Kidney epithelial cell (primary cell): ENCODE data around the gene PTHLH. TPM values are rescaled to one million over a fixed set of nuclear protein-coding genes. Genes with fewer than 3 reads are reported as not detected.

Experiments used
- DNase-seq: peaks from one replicate; pipeline ENCODE4 v3.0.0-alpha.2; 2010; ENCODE audit warnings: low read depth
- H3K27me3 ChIP-seq: 2 replicates; pipeline ENCODE4 v1.6.0; 2011; ENCODE audit warnings: low read length; ENCODE audit not compliant: control insufficient read depth, insufficient read depth
- H3K36me3 ChIP-seq: 2 replicates; pipeline ENCODE4 v1.5.1; 2011; ENCODE audit warnings: low read length; ENCODE audit not compliant: control insufficient read depth, insufficient read depth
- H3K4me3 ChIP-seq: 2 replicates; pipeline ENCODE4 v1.5.1; 2011; ENCODE audit warnings: low read depth, mild to moderate bottlenecking, control low read depth, low read length
- CTCF ChIP-seq: IDR thresholded peaks from 2 replicates; pipeline ENCODE4 v1.5.1; 2011; ENCODE audit warnings: mild to moderate bottlenecking, moderate library complexity, low read length, control low read depth, inconsistent platforms; ENCODE audit not compliant: insufficient read depth, poor library complexity, severe bottlenecking
- total RNA-seq: library from RNA; depleted of rRNA; stranded (reverse); fragments of >200 nt; gene quantifications from 2 replicates; pipeline ENCODE4 v1.2.3, GENCODE V29; 2015

Gene PTHLH
- total RNA-seq, 1 donor from 2014 or later: 2.7 TPM

GRCh38 chr12:28012333-28012918 lies 39.9 kb upstream of the PTHLH start:
- no peak overlapping the region for H3K4me3 ChIP-seq
- H3K27me3 ChIP-seq: no peaks in the 10 kb centered on the region
- no peaks in the 10 kb centered on the region for H3K36me3 ChIP-seq
- no peak for DNase-seq
- no peak for TF ChIP-seq CTCF

- H3K36me3 ChIP-seq: no peaks in the 10 kb centered on the region
- H3K4me3 ChIP-seq: no peak overlapping the region
- DNase-seq: no peak
These were observed 37.5 kb upstream of the PTHLH start for GRCh38 chr12:28010036-28010435.

GRCh38 chr12:27999970-28000369 lies 27.4 kb upstream of the PTHLH start:
- Histone ChIP-seq H3K4me3 (no peak overlapping the region), H3K27me3 (no peaks in the 10 kb centered on the region), H3K36me3 (no peaks in the 10 kb centered on the region)
- TF ChIP-seq CTCF: no peak
- DNase-seq: no peak

More at GRCh38 chr12:28010036-28010435, 37.5 kb upstream of the PTHLH start:
- TF ChIP-seq CTCF: no peak
- no peaks in the 10 kb centered on the region for H3K27me3 ChIP-seq

GRCh38 chr12:27999521-27999920 lies 27.0 kb upstream of the PTHLH start:
- no peak for TF ChIP-seq CTCF
- H3K36me3 ChIP-seq: no peaks in the 10 kb centered on the region
- no peak for DNase-seq
- H3K4me3 ChIP-seq: no peak overlapping the region
- no peaks in the 10 kb centered on the region for H3K27me3 ChIP-seq

GRCh38 chr12:27998658-27999057 lies 26.1 kb upstream of the PTHLH start:
- Histone ChIP-seq H3K36me3 (no peaks in the 10 kb centered on the region), H3K4me3 (no peak overlapping the region), H3K27me3 (no peaks in the 10 kb centered on the region)
- DNase-seq: no peak
- TF ChIP-seq CTCF: no peak

- TF ChIP-seq CTCF: no peak
- Histone ChIP-seq H3K27me3 (no peaks in the 10 kb centered on the region), H3K4me3 (no peak overlapping the region), H3K36me3 (no peaks in the 10 kb centered on the region)
- no peak for DNase-seq
These were observed 25.6 kb upstream of the PTHLH start for GRCh38 chr12:27998170-27998569.
